ENCODE data around the gene TRIP10.
"Not testable (repeated sequence)": the region's sequence is repeated elsewhere in the genome, so short reads cannot be mapped to it uniquely, and the experiment has no call there.

TRIP10 gene

GRCh38 chr19:6794686-6795431 lies 55.4 kb downstream of the TRIP10 start:
- no peak for TF ChIP-seq CTCF (IDR thresholded peaks at IDR 0.05; ENCODE audit: control insufficient read depth, insufficient read depth, low read depth, low read length, missing control alignments)
- no peak for DNase-seq (ENCODE audit: low read depth)
- H3K4me3 ChIP-seq (ENCODE audit: control insufficient read depth, low read depth, low read length), result no peak overlapping the region

GRCh38 chr19:6796278-6796677 lies 56.8 kb downstream of the TRIP10 start:
- no peak overlapping the region for H3K4me3 ChIP-seq (ENCODE audit: control insufficient read depth, low read depth, low read length)
- no peak for TF ChIP-seq CTCF (IDR thresholded peaks at IDR 0.05; ENCODE audit: control insufficient read depth, insufficient read depth, low read depth, low read length, missing control alignments)
- no peak for DNase-seq (ENCODE audit: low read depth)

- no peak overlapping the region for H3K4me3 ChIP-seq (ENCODE audit: control insufficient read depth, low read depth, low read length)
- no peak for TF ChIP-seq CTCF (IDR thresholded peaks at IDR 0.05; ENCODE audit: control insufficient read depth, insufficient read depth, low read depth, low read length, missing control alignments)
- DNase-seq (ENCODE audit: low read depth), result no peak
Observed at GRCh38 chr19:6797646-6798045, 58.2 kb downstream of the TRIP10 start.

GRCh38 chr19:6800160-6800790 lies 60.8 kb downstream of the TRIP10 start:
- DNase-seq (ENCODE audit: low read depth); H3K4me3 ChIP-seq (ENCODE audit: control insufficient read depth, low read depth, low read length): not testable (repeated sequence)

GRCh38 chr19:6800991-6801484 lies 61.6 kb downstream of the TRIP10 start:
- DNase-seq (ENCODE audit: low read depth), result peak; percentile 7
- no peak overlapping the region for H3K4me3 ChIP-seq (ENCODE audit: control insufficient read depth, low read depth, low read length)
- TF ChIP-seq CTCF (IDR thresholded peaks at IDR 0.05; ENCODE audit: control insufficient read depth, insufficient read depth, low read depth, low read length, missing control alignments), result no peak
